ENCODE data around the gene LAMA3.

The LAMA3 gene

GRCh38 chr18:23927821-23928746 lies 238.8 kb downstream of the LAMA3 start:
- no peaks in the 10 kb centered on the region for H3K27me3 ChIP-seq (ENCODE audit: control insufficient read depth in 1 of 2, insufficient read depth in 2 of 2, low read length in 2 of 2)
- H3K9me3 ChIP-seq (ENCODE audit: control insufficient read depth in 2 of 2, low read length in 2 of 2) = no peaks in the 10 kb centered on the region
- no peak overlapping the region for H3K4me3 ChIP-seq (ENCODE audit: low read length in 2 of 2)
- H3K4me1 ChIP-seq (ENCODE audit: control insufficient read depth, insufficient read depth, low read length) = peaks cover 2% of the 10 kb centered on the region
- no peak overlapping the region for H3K27ac ChIP-seq (ENCODE audit: low read length)
- no peaks in the 10 kb centered on the region for H3K36me3 ChIP-seq (ENCODE audit: control insufficient read depth in 2 of 2, insufficient read depth in 2 of 2, low read length in 2 of 2)
- H3K9ac ChIP-seq (ENCODE audit: low read length in 2 of 2) = no peak overlapping the region

GRCh38 chr18:23929362-23929930 lies 240.2 kb downstream of the LAMA3 start:
- H3K4me1 ChIP-seq (ENCODE audit: control insufficient read depth, insufficient read depth, low read length) = peaks cover 2% of the 10 kb centered on the region
- H3K4me3 ChIP-seq (ENCODE audit: low read length in 2 of 2) = no peak overlapping the region
- no peaks in the 10 kb centered on the region for H3K36me3 ChIP-seq (ENCODE audit: control insufficient read depth in 2 of 2, insufficient read depth in 2 of 2, low read length in 2 of 2)
- no peak overlapping the region for H3K9ac ChIP-seq (ENCODE audit: low read length in 2 of 2)
- H3K27ac ChIP-seq (ENCODE audit: low read length) = no peak overlapping the region
- H3K9me3 ChIP-seq (ENCODE audit: control insufficient read depth in 2 of 2, low read length in 2 of 2) = no peaks in the 10 kb centered on the region
- H3K27me3 ChIP-seq (ENCODE audit: control insufficient read depth in 1 of 2, insufficient read depth in 2 of 2, low read length in 2 of 2) = no peaks in the 10 kb centered on the region

- Histone ChIP-seq H3K4me3 (ENCODE audit: low read length in 2 of 2) (no peak overlapping the region), H3K27ac (ENCODE audit: low read length) (no peak overlapping the region), H3K9me3 (ENCODE audit: control insufficient read depth in 2 of 2, low read length in 2 of 2) (no peaks in the 10 kb centered on the region), H3K27me3 (ENCODE audit: control insufficient read depth in 1 of 2, insufficient read depth in 2 of 2, low read length in 2 of 2) (no peaks in the 10 kb centered on the region), H3K9ac (ENCODE audit: low read length in 2 of 2) (no peak overlapping the region), H3K4me1 (ENCODE audit: control insufficient read depth, insufficient read depth, low read length) (peaks cover 2% of the 10 kb centered on the region), H3K36me3 (ENCODE audit: control insufficient read depth in 2 of 2, insufficient read depth in 2 of 2, low read length in 2 of 2) (no peaks in the 10 kb centered on the region)
These were observed 240.7 kb downstream of the LAMA3 start for GRCh38 chr18:23930002-23930401.

- no peak overlapping the region for H3K4me3 ChIP-seq (ENCODE audit: low read length in 2 of 2)
- no peaks in the 10 kb centered on the region for H3K9me3 ChIP-seq (ENCODE audit: control insufficient read depth in 2 of 2, low read length in 2 of 2)
- H3K36me3 ChIP-seq (ENCODE audit: control insufficient read depth in 2 of 2, insufficient read depth in 2 of 2, low read length in 2 of 2) = no peaks in the 10 kb centered on the region
- no peak overlapping the region for H3K27ac ChIP-seq (ENCODE audit: low read length)
- H3K4me1 ChIP-seq (ENCODE audit: control insufficient read depth, insufficient read depth, low read length) = peaks cover 2% of the 10 kb centered on the region
- no peaks in the 10 kb centered on the region for H3K27me3 ChIP-seq (ENCODE audit: control insufficient read depth in 1 of 2, insufficient read depth in 2 of 2, low read length in 2 of 2)
- H3K9ac ChIP-seq (ENCODE audit: low read length in 2 of 2) = no peak overlapping the region
These were observed 243.3 kb downstream of the LAMA3 start for GRCh38 chr18:23932385-23933067.

GRCh38 chr18:23933407-23933806 lies 244.2 kb downstream of the LAMA3 start:
- Histone ChIP-seq H3K4me3 (ENCODE audit: low read length in 2 of 2) (no peak overlapping the region), H3K9me3 (ENCODE audit: control insufficient read depth in 2 of 2, low read length in 2 of 2) (no peaks in the 10 kb centered on the region), H3K36me3 (ENCODE audit: control insufficient read depth in 2 of 2, insufficient read depth in 2 of 2, low read length in 2 of 2) (no peaks in the 10 kb centered on the region), H3K9ac (ENCODE audit: low read length in 2 of 2) (no peak overlapping the region), H3K27me3 (ENCODE audit: control insufficient read depth in 1 of 2, insufficient read depth in 2 of 2, low read length in 2 of 2) (no peaks in the 10 kb centered on the region), H3K27ac (ENCODE audit: low read length) (no peak overlapping the region), H3K4me1 (ENCODE audit: control insufficient read depth, insufficient read depth, low read length) (peaks cover 2% of the 10 kb centered on the region)

GRCh38 chr18:23934252-23934651 lies 245.0 kb downstream of the LAMA3 start:
- Histone ChIP-seq H3K36me3 (ENCODE audit: control insufficient read depth in 2 of 2, insufficient read depth in 2 of 2, low read length in 2 of 2) (no peaks in the 10 kb centered on the region), H3K4me1 (ENCODE audit: control insufficient read depth, insufficient read depth, low read length) (peaks cover 5% of the 10 kb centered on the region), H3K9ac (ENCODE audit: low read length in 2 of 2) (no peak overlapping the region), H3K27me3 (ENCODE audit: control insufficient read depth in 1 of 2, insufficient read depth in 2 of 2, low read length in 2 of 2) (no peaks in the 10 kb centered on the region), H3K27ac (ENCODE audit: low read length) (no peak overlapping the region), H3K9me3 (ENCODE audit: control insufficient read depth in 2 of 2, low read length in 2 of 2) (no peaks in the 10 kb centered on the region), H3K4me3 (ENCODE audit: low read length in 2 of 2) (no peak overlapping the region)

- no peaks in the 10 kb centered on the region for H3K9me3 ChIP-seq (ENCODE audit: control insufficient read depth in 2 of 2, low read length in 2 of 2)
- H3K27ac ChIP-seq (ENCODE audit: low read length) = no peak overlapping the region
- no peaks in the 10 kb centered on the region for H3K27me3 ChIP-seq (ENCODE audit: control insufficient read depth in 1 of 2, insufficient read depth in 2 of 2, low read length in 2 of 2)
- H3K4me3 ChIP-seq (ENCODE audit: low read length in 2 of 2) = no peak overlapping the region
- peaks cover 7% of the 10 kb centered on the region for H3K4me1 ChIP-seq (ENCODE audit: control insufficient read depth, insufficient read depth, low read length)
- no peak overlapping the region for H3K9ac ChIP-seq (ENCODE audit: low read length in 2 of 2)
- no peaks in the 10 kb centered on the region for H3K36me3 ChIP-seq (ENCODE audit: control insufficient read depth in 2 of 2, insufficient read depth in 2 of 2, low read length in 2 of 2)
These were observed 245.6 kb downstream of the LAMA3 start for GRCh38 chr18:23934863-23935262.

- no peaks in the 10 kb centered on the region for H3K36me3 ChIP-seq (ENCODE audit: control insufficient read depth in 2 of 2, insufficient read depth in 2 of 2, low read length in 2 of 2)
- no peak overlapping the region for H3K27ac ChIP-seq (ENCODE audit: low read length)
- H3K9me3 ChIP-seq (ENCODE audit: control insufficient read depth in 2 of 2, low read length in 2 of 2) = no peaks in the 10 kb centered on the region
- peaks cover 9% of the 10 kb centered on the region for H3K4me1 ChIP-seq (ENCODE audit: control insufficient read depth, insufficient read depth, low read length)
- no peak overlapping the region for H3K4me3 ChIP-seq (ENCODE audit: low read length in 2 of 2)
- H3K27me3 ChIP-seq (ENCODE audit: control insufficient read depth in 1 of 2, insufficient read depth in 2 of 2, low read length in 2 of 2) = no peaks in the 10 kb centered on the region
- no peak overlapping the region for H3K9ac ChIP-seq (ENCODE audit: low read length in 2 of 2)
These were observed 246.6 kb downstream of the LAMA3 start for GRCh38 chr18:23935804-23936203.

GRCh38 chr18:23936381-23936958 lies 247.2 kb downstream of the LAMA3 start:
- peaks cover 9% of the 10 kb centered on the region for H3K4me1 ChIP-seq (ENCODE audit: control insufficient read depth, insufficient read depth, low read length)
- no peak overlapping the region for H3K9ac ChIP-seq (ENCODE audit: low read length in 2 of 2)
- no peak overlapping the region for H3K27ac ChIP-seq (ENCODE audit: low read length)
- no peaks in the 10 kb centered on the region for H3K36me3 ChIP-seq (ENCODE audit: control insufficient read depth in 2 of 2, insufficient read depth in 2 of 2, low read length in 2 of 2)
- H3K9me3 ChIP-seq (ENCODE audit: control insufficient read depth in 2 of 2, low read length in 2 of 2) = no peaks in the 10 kb centered on the region
- H3K27me3 ChIP-seq (ENCODE audit: control insufficient read depth in 1 of 2, insufficient read depth in 2 of 2, low read length in 2 of 2) = no peaks in the 10 kb centered on the region
- no peak overlapping the region for H3K4me3 ChIP-seq (ENCODE audit: low read length in 2 of 2)

GRCh38 chr18:23938043-23938756 lies 248.9 kb downstream of the LAMA3 start:
- no peaks in the 10 kb centered on the region for H3K36me3 ChIP-seq (ENCODE audit: control insufficient read depth in 2 of 2, insufficient read depth in 2 of 2, low read length in 2 of 2)
- no peak overlapping the region for H3K4me3 ChIP-seq (ENCODE audit: low read length in 2 of 2)
- H3K9ac ChIP-seq (ENCODE audit: low read length in 2 of 2) = no peak overlapping the region
- H3K9me3 ChIP-seq (ENCODE audit: control insufficient read depth in 2 of 2, low read length in 2 of 2) = no peaks in the 10 kb centered on the region
- H3K27ac ChIP-seq (ENCODE audit: low read length) = no peak overlapping the region
- no peaks in the 10 kb centered on the region for H3K27me3 ChIP-seq (ENCODE audit: control insufficient read depth in 1 of 2, insufficient read depth in 2 of 2, low read length in 2 of 2)
- H3K4me1 ChIP-seq (ENCODE audit: control insufficient read depth, insufficient read depth, low read length) = peaks cover 9% of the 10 kb centered on the region
